IMR-90 (cell line): ENCODE data around the gene UBA1.

Experiments
- CTCF ChIP-seq: conservative IDR thresholded peaks from 2 replicates; pipeline ENCODE4 v1.5.1; 2012; ENCODE audit warnings: mild to moderate bottlenecking, low read depth, low read length, improper control_type of control experiment
- FOS ChIP-seq: fragments of 150-350 bp; IDR thresholded peaks from 2 replicates; pipeline ENCODE4 v1.6.1; 2016; ENCODE audit warnings: low read depth, low read length
- MXI1 ChIP-seq: IDR thresholded peaks from 2 replicates; pipeline ENCODE4 v1.6.1; 2012; ENCODE audit warnings: low read depth, mild to moderate bottlenecking, low read length, moderate library complexity, borderline replicate concordance
- RAD21 ChIP-seq: IDR thresholded peaks from 2 replicates; pipeline ENCODE4 v1.6.1; 2012; ENCODE audit warnings: low read length, improper control_type of control experiment
- RCOR1 ChIP-seq: IDR thresholded peaks from 2 replicates; pipeline ENCODE4 v1.6.1; 2012; ENCODE audit warnings: mild to moderate bottlenecking, low read length, improper control_type of control experiment; ENCODE audit not compliant: insufficient replicate concordance
- SMC3 ChIP-seq: fragments of 150-350 bp; IDR thresholded peaks from 2 replicates; pipeline ENCODE4 v1.6.1; 2016; ENCODE audit warnings: low read depth, mild to moderate bottlenecking, antibody characterized with exemption, low read length, moderate library complexity

GRCh38 chrX:47143894-47144625, 49.6 kb upstream of the UBA1 start:
- no peak for TF ChIP-seq SMC3
- TF ChIP-seq RAD21 = no peak
- TF ChIP-seq RCOR1 = no peak
- no peak for TF ChIP-seq FOS
- TF ChIP-seq MXI1 = no peak
- no peak for TF ChIP-seq CTCF
